ENCODE data around the gene S1PR4.

The S1PR4 gene

DNA sequence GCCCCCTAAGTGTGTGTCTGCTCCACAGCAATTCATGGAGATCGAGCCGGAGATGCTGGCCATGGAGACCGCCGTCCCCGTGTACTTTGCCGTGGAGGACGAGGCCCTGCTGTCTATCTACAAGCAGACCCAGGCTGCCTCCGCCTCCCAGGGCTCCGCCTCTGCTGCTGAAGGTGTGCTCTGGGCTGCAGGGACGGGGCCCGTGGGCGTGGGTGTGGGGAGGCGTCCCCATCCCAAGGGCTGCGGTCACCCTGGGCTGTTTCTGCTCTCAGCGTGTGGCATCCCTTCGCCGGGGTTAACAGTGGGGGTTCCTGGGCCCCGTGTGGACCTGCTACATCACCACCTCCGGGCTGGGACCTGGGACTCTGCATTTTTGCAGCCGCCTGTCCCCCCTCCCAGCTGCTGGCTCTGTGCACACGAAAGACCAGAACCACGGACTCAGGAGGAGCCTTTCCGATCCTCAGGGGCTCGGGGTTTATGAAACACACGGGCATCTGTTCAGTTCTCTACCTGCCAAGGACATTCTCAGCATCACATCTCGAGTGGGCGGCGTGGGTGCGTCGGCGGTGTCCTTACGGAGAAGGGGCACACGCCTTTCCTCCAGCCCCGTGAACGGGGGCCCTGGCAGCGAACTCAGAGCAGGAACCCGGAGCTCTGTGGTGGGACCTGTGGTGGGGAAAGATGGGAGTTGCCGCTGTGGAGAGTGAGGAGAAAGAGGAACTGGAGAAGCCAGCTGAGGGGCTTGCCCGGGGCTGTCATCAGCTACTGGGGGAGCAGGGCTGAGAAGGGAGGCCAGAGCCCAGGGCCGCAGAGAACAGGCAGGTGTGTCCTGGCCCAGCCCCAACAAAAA lies 14.9 kb downstream of the S1PR4 start:
- no peak overlapping the region for H3K4me3 ChIP-seq (ENCODE audit: low read length)
- peaks cover 56% of the 10 kb centered on the region for H3K79me2 ChIP-seq (ENCODE audit: control insufficient read depth, low read length)
- no peaks in the 10 kb centered on the region for H3K27me3 ChIP-seq (ENCODE audit: control insufficient read depth, low read length)
- H3K4me2 ChIP-seq (ENCODE audit: low read length) = no peak overlapping the region
- H3K9me3 ChIP-seq (ENCODE audit: control insufficient read depth, insufficient read depth, low read length) = no peaks in the 10 kb centered on the region
- no peak overlapping the region for H3K27ac ChIP-seq (ENCODE audit: low read depth, low read length)
- H4K20me1 ChIP-seq (ENCODE audit: control insufficient read depth, insufficient read depth, low read depth, low read length) = peaks cover 13% of the 10 kb centered on the region; the same call in 1 of the 2 replicates
- H3F3A ChIP-seq (ENCODE audit: control insufficient read depth, insufficient read depth) = no peaks in the 10 kb centered on the region
- H3K36me3 ChIP-seq (ENCODE audit: control insufficient read depth, low read length) = peaks cover 40% of the 10 kb centered on the region
- TF ChIP-seq EZH2phosphoT487 (IDR thresholded peaks at IDR 0.05; ENCODE audit: borderline replicate concordance, low read length) = no peak
- TF ChIP-seq, protein P1, sequence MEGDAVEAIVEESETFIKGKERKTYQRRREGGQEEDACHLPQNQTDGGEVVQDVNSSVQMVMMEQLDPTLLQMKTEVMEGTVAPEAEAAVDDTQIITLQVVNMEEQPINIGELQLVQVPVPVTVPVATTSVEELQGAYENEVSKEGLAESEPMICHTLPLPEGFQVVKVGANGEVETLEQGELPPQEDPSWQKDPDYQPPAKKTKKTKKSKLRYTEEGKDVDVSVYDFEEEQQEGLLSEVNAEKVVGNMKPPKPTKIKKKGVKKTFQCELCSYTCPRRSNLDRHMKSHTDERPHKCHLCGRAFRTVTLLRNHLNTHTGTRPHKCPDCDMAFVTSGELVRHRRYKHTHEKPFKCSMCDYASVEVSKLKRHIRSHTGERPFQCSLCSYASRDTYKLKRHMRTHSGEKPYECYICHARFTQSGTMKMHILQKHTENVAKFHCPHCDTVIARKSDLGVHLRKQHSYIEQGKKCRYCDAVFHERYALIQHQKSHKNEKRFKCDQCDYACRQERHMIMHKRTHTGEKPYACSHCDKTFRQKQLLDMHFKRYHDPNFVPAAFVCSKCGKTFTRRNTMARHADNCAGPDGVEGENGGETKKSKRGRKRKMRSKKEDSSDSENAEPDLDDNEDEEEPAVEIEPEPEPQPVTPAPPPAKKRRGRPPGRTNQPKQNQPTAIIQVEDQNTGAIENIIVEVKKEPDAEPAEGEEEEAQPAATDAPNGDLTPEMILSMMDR (IDR thresholded peaks at IDR 0.05; ENCODE audit: low read depth, low read length, poor library complexity, severe bottlenecking) = no peak
- H3K9me2 ChIP-seq (replicated peaks; ENCODE audit: control insufficient read depth, low read length) = no peaks in the 10 kb centered on the region
- peaks cover 5% of the 10 kb centered on the region; the same call in 1 of the 2 replicates for H3K4me1 ChIP-seq (ENCODE audit: control insufficient read depth, low read length)

DNA sequence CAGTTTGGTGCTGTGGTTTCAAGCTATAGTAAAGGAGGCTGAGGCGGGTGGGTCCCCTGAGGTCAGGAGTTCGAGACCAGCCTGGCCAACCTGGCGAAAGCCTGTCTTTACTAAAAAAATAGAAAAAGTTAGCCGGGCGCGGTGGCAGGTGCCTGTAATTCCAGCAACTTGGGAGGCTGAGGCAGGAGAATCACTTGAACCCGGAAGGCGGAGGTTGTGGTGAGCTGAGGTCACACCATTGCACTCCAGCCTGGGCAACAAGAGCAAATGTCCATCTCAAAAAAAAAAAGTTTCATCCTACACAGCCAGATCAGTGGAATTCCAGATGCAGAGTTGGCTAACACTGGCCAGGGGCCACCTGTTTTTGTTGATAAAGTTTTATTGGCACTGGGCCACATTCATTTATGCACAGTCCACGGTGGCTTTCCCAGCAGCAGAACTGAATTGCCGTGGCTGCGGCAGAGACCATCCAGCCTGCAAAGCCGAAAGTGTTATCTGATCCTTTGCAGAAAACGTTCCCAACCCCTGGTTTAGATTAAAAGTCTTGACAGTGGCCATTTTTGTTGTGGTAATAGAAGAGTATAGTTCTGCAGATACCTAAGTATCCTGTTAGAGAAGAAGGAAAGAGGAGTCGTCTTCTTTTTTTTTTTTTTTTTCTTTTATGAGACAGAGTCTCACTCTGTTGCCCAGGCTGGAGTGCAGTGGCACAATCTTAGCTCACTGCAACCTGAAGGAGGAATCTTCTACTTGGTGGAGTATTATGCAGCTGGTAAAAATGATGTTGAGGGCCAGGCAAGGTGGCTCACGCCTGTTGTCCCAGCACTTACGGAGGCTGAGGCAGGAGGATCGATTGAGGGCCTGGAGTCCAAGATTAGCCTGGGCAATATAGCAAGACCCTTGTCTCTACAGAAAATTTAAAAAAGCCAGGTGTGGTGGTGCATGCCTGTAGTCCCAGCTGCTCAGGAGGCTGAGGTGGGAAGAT lies 15.8 kb downstream of the S1PR4 start:
- Histone ChIP-seq H4K20me1 (ENCODE audit: control insufficient read depth, insufficient read depth, low read depth, low read length) (peaks cover 5% of the 10 kb centered on the region; the same call in 1 of the 2 replicates), H3K4me3 (ENCODE audit: low read length) (no peak overlapping the region), H3K9me2 (replicated peaks; ENCODE audit: control insufficient read depth, low read length) (no peaks in the 10 kb centered on the region), H3K79me2 (ENCODE audit: control insufficient read depth, low read length) (peaks cover 47% of the 10 kb centered on the region), H3K4me1 (ENCODE audit: control insufficient read depth, low read length) (peaks cover 5% of the 10 kb centered on the region; the same call in 1 of the 2 replicates), H3K36me3 (ENCODE audit: control insufficient read depth, low read length) (peaks cover 38% of the 10 kb centered on the region), H3K9me3 (ENCODE audit: control insufficient read depth, insufficient read depth, low read length) (no peaks in the 10 kb centered on the region), H3K27ac (ENCODE audit: low read depth, low read length) (no peak overlapping the region), H3F3A (ENCODE audit: control insufficient read depth, insufficient read depth) (no peaks in the 10 kb centered on the region), H3K4me2 (ENCODE audit: low read length) (no peak overlapping the region), H3K27me3 (ENCODE audit: control insufficient read depth, low read length) (no peaks in the 10 kb centered on the region)
- TF ChIP-seq, protein P1 (IDR thresholded peaks at IDR 0.05; ENCODE audit: low read depth, low read length, poor library complexity, severe bottlenecking) = no peak
- no peak for TF ChIP-seq EZH2phosphoT487 (IDR thresholded peaks at IDR 0.05; ENCODE audit: borderline replicate concordance, low read length)

DNA sequence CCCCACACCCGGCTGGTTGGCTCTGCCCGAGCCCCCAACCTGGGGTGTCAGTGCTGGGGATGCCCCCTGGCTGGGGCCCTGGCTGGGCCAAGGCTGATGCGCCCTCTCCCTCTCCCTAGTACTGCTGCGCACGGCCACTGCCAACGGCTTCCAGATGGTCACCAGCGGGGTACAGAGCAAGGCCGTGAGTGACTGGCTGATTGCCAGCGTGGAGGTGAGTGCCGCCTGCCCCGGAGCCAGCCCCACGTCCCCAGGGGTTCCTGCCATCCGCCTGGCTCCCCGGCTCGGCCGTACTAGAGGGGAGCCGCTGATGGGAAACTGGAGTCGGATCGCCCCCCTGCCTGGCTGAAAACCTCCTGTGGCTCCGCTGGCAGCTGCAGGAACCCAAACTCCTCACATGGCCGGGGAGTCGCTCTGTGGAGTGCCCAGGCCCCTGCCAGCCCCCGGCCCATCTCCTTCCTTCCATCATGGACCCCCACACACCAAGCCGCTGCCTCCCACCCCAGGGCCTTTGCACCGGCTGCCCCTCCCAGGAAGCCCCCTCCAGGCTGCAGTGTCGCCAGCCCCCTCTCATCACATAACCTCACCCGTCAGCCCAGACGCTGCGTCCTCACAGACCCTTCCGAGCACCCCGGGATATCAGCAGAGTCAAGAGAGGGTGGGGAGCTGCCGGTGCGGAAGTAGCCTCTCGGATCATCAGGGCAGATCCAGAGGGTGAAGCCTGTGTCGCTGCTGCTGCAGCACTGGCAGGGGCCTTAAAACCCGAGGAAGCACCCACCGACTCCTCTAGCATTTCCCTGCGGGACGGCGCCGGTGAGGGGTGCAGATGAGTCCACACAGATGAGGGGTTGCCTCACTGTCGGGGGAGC lies 17.7 kb downstream of the S1PR4 start:
- H4K20me1 ChIP-seq (ENCODE audit: control insufficient read depth, insufficient read depth, low read depth, low read length) = no peaks in the 10 kb centered on the region
- no peaks in the 10 kb centered on the region for H3K27me3 ChIP-seq (ENCODE audit: control insufficient read depth, low read length)
- no peak overlapping the region for H3K27ac ChIP-seq (ENCODE audit: low read depth, low read length)
- no peak overlapping the region for H3K4me3 ChIP-seq (ENCODE audit: low read length)
- peaks cover 28% of the 10 kb centered on the region for H3K79me2 ChIP-seq (ENCODE audit: control insufficient read depth, low read length)
- no peaks in the 10 kb centered on the region for H3K9me3 ChIP-seq (ENCODE audit: control insufficient read depth, insufficient read depth, low read length)
- H3K36me3 ChIP-seq (ENCODE audit: control insufficient read depth, low read length) = peaks cover 40% of the 10 kb centered on the region
- peaks cover 3% of the 10 kb centered on the region; the same call in 1 of the 2 replicates for H3K4me1 ChIP-seq (ENCODE audit: control insufficient read depth, low read length)
- no peaks in the 10 kb centered on the region for H3K9me2 ChIP-seq (replicated peaks; ENCODE audit: control insufficient read depth, low read length)
- TF ChIP-seq EZH2phosphoT487 (IDR thresholded peaks at IDR 0.05; ENCODE audit: borderline replicate concordance, low read length) = no peak
- TF ChIP-seq, protein P1 (IDR thresholded peaks at IDR 0.05; ENCODE audit: low read depth, low read length, poor library complexity, severe bottlenecking) = no peak
- no peak overlapping the region for H3K4me2 ChIP-seq (ENCODE audit: low read length)
- no peaks in the 10 kb centered on the region for H3F3A ChIP-seq (ENCODE audit: control insufficient read depth, insufficient read depth)

Measured in DOHH2 (cell line).